HL-60 (cell line): Measurements from ENCODE around the gene KCNT2.

Source experiments
- DNase-seq, 2 experiments: peaks; one replicate each; pipeline ENCODE4 v3.0.0-alpha.2; 2010 to 2020; ENCODE audit warnings: low read depth in 1 of 2, low spot score in 1 of 2
- H3K27ac ChIP-seq: fragments of 250-450 bp; sonication (Bioruptor Pico); replicated peaks from 2 replicates; pipeline ENCODE4 v1.5.1; 2020; ENCODE audit warnings: mild to moderate bottlenecking, moderate library complexity
- H3K27me3 ChIP-seq: fragments of 250-450 bp; sonication (Bioruptor Pico); 2 replicates; pipeline ENCODE4 v1.5.1; 2021; ENCODE audit warnings: mild to moderate bottlenecking, moderate library complexity; ENCODE audit not compliant: insufficient read depth, poor library complexity, severe bottlenecking
- H3K4me3 ChIP-seq: replicated peaks from 2 replicates; pipeline ENCODE4 v1.5.1; 2011; ENCODE audit warnings: mild to moderate bottlenecking, control low read depth, low read length; ENCODE audit not compliant: insufficient read depth
- CTCF ChIP-seq: IDR thresholded peaks from one replicate; pipeline ENCODE4 v1.5.1; 2011; ENCODE audit warnings: low read length, control low read depth, inconsistent platforms; ENCODE audit not compliant: insufficient read depth
- GABPA ChIP-seq: IDR thresholded peaks from 2 replicates; pipeline ENCODE4 v1.6.1; 2012; ENCODE audit warnings: low read depth
- POLR2AphosphoS5 ChIP-seq: IDR thresholded peaks from 2 replicates; pipeline ENCODE4 v1.6.1; 2012; ENCODE audit warnings: low read depth
- REST ChIP-seq: IDR thresholded peaks from 2 replicates; pipeline ENCODE4 v1.6.1; 2012; ENCODE audit warnings: low read depth; ENCODE audit not compliant: insufficient replicate concordance
- SPI1 ChIP-seq: IDR thresholded peaks from 2 replicates; pipeline ENCODE4 v1.6.1; 2012; ENCODE audit warnings: low read depth, mild to moderate bottlenecking, borderline replicate concordance

KCNT2 gene

GRCh38 chr1:196372896-196373536 lies 235.2 kb downstream of the KCNT2 start:
- Histone ChIP-seq H3K4me3 (no peak overlapping the region), H3K27me3 (no peaks in the 10 kb centered on the region), H3K27ac (no peak overlapping the region)
- TF ChIP-seq CTCF = peak; percentile 49
- no peak for TF ChIP-seq POLR2AphosphoS5
- peak in 1 of 2 experiments; percentile 8 for DNase-seq

- Histone ChIP-seq H3K27me3 (no peaks in the 10 kb centered on the region), H3K4me3 (no peak overlapping the region), H3K27ac (no peak overlapping the region)
- DNase-seq = no peak
- no peak for TF ChIP-seq CTCF
- no peak for TF ChIP-seq SPI1
- no peak for TF ChIP-seq POLR2AphosphoS5
- no peak for TF ChIP-seq GABPA
- TF ChIP-seq REST = no peak
Measured at GRCh38 chr1:196367838-196368237, 240.4 kb downstream of the KCNT2 start.

GRCh38 chr1:196366817-196367495 lies 241.3 kb downstream of the KCNT2 start:
- Histone ChIP-seq H3K27me3 (no peaks in the 10 kb centered on the region), H3K27ac (no peak overlapping the region), H3K4me3 (no peak overlapping the region)
- no peak for DNase-seq
- TF ChIP-seq POLR2AphosphoS5 = no peak
- no peak for TF ChIP-seq CTCF
- no peak for TF ChIP-seq GABPA
- TF ChIP-seq SPI1 = no peak
- no peak for TF ChIP-seq REST
